Testis (tissue), 2 donors: Measurements from ENCODE around the gene MACROD2.

Experiments used
- CTCF ChIP-seq, 3 experiments: fragments of 450-650 bp in 2 of 3; fragments of 200-600 bp in 1 of 3; sonication (generic) in 1 of 3; IDR thresholded peaks; one replicate each; pipeline ENCODE4 v1.5.1; 2016 to 2019; ENCODE audit warnings: antibody characterized with exemption in 3 of 3, mild to moderate bottlenecking in 2 of 3, moderate library complexity in 1 of 3
- POLR2A ChIP-seq: fragments of 450-650 bp; IDR thresholded peaks from one replicate; pipeline ENCODE4 v1.6.1; 2017; ENCODE audit warnings: antibody characterized with exemption, mild to moderate bottlenecking, moderate library complexity

GRCh38 chr20:15895560-15896084 is 1900.3 kb downstream of the MACROD2 start:
- no peak for TF ChIP-seq CTCF (IDR thresholded peaks at IDR 0.05)
- TF ChIP-seq POLR2A, result no peak
